LNCaP clone FGC (cell line): ENCODE measurements around the gene GON7.

Experiments
- DNase-seq: peaks from one replicate; pipeline ENCODE4 v3.0.0-alpha.2; 2011; ENCODE audit warnings: low read depth
- H3K4me3 ChIP-seq: 2 replicates; pipeline ENCODE4 v1.5.1; 2011; ENCODE audit warnings: mild to moderate bottlenecking, low read depth, low read length, control low read depth
- CTCF ChIP-seq: IDR thresholded peaks from 2 replicates; pipeline ENCODE4 v1.5.1; 2012; ENCODE audit warnings: mild to moderate bottlenecking; ENCODE audit not compliant: control insufficient read depth, insufficient read depth; ENCODE audit errors: extremely low read depth

The GON7 gene

GRCh38 chr14:93153121-93153520 is 53.7 kb downstream of the GON7 start:
- no peak overlapping the region for H3K4me3 ChIP-seq
- no peak for TF ChIP-seq CTCF
- DNase-seq, result no peak
